Fibroblast of lung (primary cell): ENCODE measurements around the gene STK32C.

Experiments used
- EZH2 ChIP-seq: IDR thresholded peaks from 2 replicates; pipeline ENCODE4 v1.5.1; 2012; ENCODE audit warnings: low read length, control low read depth, mild to moderate bottlenecking; ENCODE audit errors: missing control alignments
- TF ChIP-seq, protein P1 (sequence below), 2 donors: IDR thresholded peaks in 1 of 2; conservative IDR thresholded peaks in 1 of 2; 1 replicate in 1 of 2; 2 replicates in 1 of 2; pipeline ENCODE4 v1.5.1; 2011 to 2012; ENCODE audit warnings: low read length in 2 of 2, control low read depth in 1 of 2, inconsistent platforms in 1 of 2, low read depth in 1 of 2, mild to moderate bottlenecking in 1 of 2

DNA sequence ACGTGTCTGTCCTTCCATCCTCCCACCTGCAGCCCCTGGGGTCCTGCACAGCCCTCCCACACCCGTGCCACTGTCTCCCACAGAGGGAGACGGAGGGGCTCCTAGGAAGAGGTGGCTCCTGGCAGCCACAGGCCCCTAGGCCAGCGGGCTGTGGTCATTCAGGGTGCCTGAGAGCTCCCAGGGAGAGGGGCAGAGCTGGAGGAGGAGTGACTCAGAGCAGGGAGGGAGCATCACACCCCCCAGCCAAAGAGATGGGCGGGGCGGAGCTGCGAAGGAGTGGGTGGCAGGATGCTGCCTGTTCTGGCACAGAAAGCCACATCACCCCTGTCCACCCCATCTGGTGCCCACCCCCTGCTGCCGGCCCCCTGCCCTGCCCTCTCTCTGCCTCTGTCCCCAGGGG is 50.5 kb downstream of the STK32C start:
- TF ChIP-seq, protein P1, sequence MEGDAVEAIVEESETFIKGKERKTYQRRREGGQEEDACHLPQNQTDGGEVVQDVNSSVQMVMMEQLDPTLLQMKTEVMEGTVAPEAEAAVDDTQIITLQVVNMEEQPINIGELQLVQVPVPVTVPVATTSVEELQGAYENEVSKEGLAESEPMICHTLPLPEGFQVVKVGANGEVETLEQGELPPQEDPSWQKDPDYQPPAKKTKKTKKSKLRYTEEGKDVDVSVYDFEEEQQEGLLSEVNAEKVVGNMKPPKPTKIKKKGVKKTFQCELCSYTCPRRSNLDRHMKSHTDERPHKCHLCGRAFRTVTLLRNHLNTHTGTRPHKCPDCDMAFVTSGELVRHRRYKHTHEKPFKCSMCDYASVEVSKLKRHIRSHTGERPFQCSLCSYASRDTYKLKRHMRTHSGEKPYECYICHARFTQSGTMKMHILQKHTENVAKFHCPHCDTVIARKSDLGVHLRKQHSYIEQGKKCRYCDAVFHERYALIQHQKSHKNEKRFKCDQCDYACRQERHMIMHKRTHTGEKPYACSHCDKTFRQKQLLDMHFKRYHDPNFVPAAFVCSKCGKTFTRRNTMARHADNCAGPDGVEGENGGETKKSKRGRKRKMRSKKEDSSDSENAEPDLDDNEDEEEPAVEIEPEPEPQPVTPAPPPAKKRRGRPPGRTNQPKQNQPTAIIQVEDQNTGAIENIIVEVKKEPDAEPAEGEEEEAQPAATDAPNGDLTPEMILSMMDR (conservative IDR thresholded peaks at IDR 0.05 in 1 of 2, IDR thresholded peaks at IDR 0.05 in 1 of 2; ENCODE audit: low read depth in 1 of 2, low read length in 2 of 2): no peak
- no peak for TF ChIP-seq EZH2
